ENCODE measurements around the gene CHI3L1. TPM values are rescaled to one million over a fixed set of nuclear protein-coding genes. Genes with fewer than 3 reads are reported as not detected.

CHI3L1 gene
- total RNA-seq, 4 donors from 2014 or later, result 2.9 to 23.2 TPM; not detected in 2

GRCh38 chr1:203165101-203165799, 21.3 kb downstream of the CHI3L1 start:
- no peaks in the 10 kb centered on the region for H3K36me3 ChIP-seq
- in situ Hi-C loops (cut with MboI; ENCODE audit: low pct_ligation_motif_present in 1 of 4, low pct_unique_long_range_greater_than_20kb in 1 of 4, low sequenced_read_pairs in 3 of 4), result no loop called here
- no peak for DNase-seq
- H3K4me3 ChIP-seq, result no peak overlapping the region
- TF ChIP-seq CTCF (IDR thresholded peaks at IDR 0.05) (no peak), POLR2A (IDR thresholded peaks at IDR 0.05) (no peak), EP300 (IDR thresholded peaks at IDR 0.05; ENCODE audit: low read depth) (no peak)
- no peaks in the 10 kb centered on the region for H3K27me3 ChIP-seq
- no peaks in the 10 kb centered on the region for H3K9me3 ChIP-seq
- 93 to 94% methylated on average over 10 to 28 of the region's 28 CpGs for WGBS, 2 donors (ENCODE audit: low coverage in 1 of 2)
- intact Hi-C loops (cut with DNase I; ENCODE audit: low total_unique reads), result loop anchor here (5.0 kb wide), 1 partner anchor 1708 kb away; no protein-coding TSS in a partner anchor
- H3K27ac ChIP-seq, result no peak overlapping the region
- peaks cover 0 to 9% (median 4%) of the 10 kb centered on the region in 4 donors for H3K4me1 ChIP-seq

- TF ChIP-seq EP300 (IDR thresholded peaks at IDR 0.05; ENCODE audit: low read depth) (no peak), POLR2A (IDR thresholded peaks at IDR 0.05) (no peak), POLR2AphosphoS5 (IDR thresholded peaks at IDR 0.05) (no peak), CTCF (IDR thresholded peaks at IDR 0.05) (no peak)
- in situ Hi-C loops (cut with MboI; ENCODE audit: low pct_ligation_motif_present in 1 of 4, low pct_unique_long_range_greater_than_20kb in 1 of 4, low sequenced_read_pairs in 3 of 4), result no loop called here
- Histone ChIP-seq H3K9me3 (no peaks in the 10 kb centered on the region), H3K27ac (no peak overlapping the region), H3K4me1 (peaks cover 0 to 9% (median 4%) of the 10 kb centered on the region in 4 donors), H3K36me3 (no peaks in the 10 kb centered on the region), H3K4me3 (no peak overlapping the region), H3K27me3 (no peaks in the 10 kb centered on the region)
- no peak for DNase-seq
- WGBS, 2 donors (ENCODE audit: low coverage in 1 of 2), result 72 to 86% methylated on average over 3 to 7 of the region's 7 CpGs
- intact Hi-C loops (cut with DNase I; ENCODE audit: low total_unique reads), result no loop called here
Observed at GRCh38 chr1:203163891-203164635, 22.4 kb downstream of the CHI3L1 start.

GRCh38 chr1:203162403-203162802, 24.1 kb downstream of the CHI3L1 start:
- TF ChIP-seq POLR2AphosphoS5 (IDR thresholded peaks at IDR 0.05), result no peak
- TF ChIP-seq POLR2A (IDR thresholded peaks at IDR 0.05), result no peak
- TF ChIP-seq EP300 (IDR thresholded peaks at IDR 0.05; ENCODE audit: low read depth), result no peak
- TF ChIP-seq CTCF (IDR thresholded peaks at IDR 0.05), result no peak
- in situ Hi-C loops (cut with MboI; ENCODE audit: low pct_ligation_motif_present in 1 of 4, low pct_unique_long_range_greater_than_20kb in 1 of 4, low sequenced_read_pairs in 3 of 4), result no loop called here
- intact Hi-C loops (cut with DNase I; ENCODE audit: low total_unique reads), result no loop called here
- no peaks in the 10 kb centered on the region for H3K27me3 ChIP-seq
- WGBS, 2 donors (ENCODE audit: low coverage in 1 of 2), result 53% methylated on average over 1 of the region's 1 CpG; no CpG with 5 or more reads in 1 of the 2 donors
- H3K9me3 ChIP-seq, result peaks cover 0 to 5% of the 10 kb centered on the region in 2 donors
- H3K4me3 ChIP-seq, result no peak overlapping the region
- H3K27ac ChIP-seq, result no peak overlapping the region
- no peaks in the 10 kb centered on the region for H3K36me3 ChIP-seq
- no peak for DNase-seq
- H3K4me1 ChIP-seq, result peaks cover 0 to 8% (median 4%) of the 10 kb centered on the region in 4 donors

GRCh38 chr1:203161703-203162102, 24.8 kb downstream of the CHI3L1 start:
- intact Hi-C loops (cut with DNase I; ENCODE audit: low total_unique reads), result no loop called here
- DNase-seq, result no peak
- H3K4me3 ChIP-seq, result no peak overlapping the region
- H3K36me3 ChIP-seq, result no peaks in the 10 kb centered on the region
- H3K9me3 ChIP-seq, result peaks cover 0 to 5% of the 10 kb centered on the region in 2 donors
- TF ChIP-seq CTCF (IDR thresholded peaks at IDR 0.05) (no peak), POLR2A (IDR thresholded peaks at IDR 0.05) (no peak), POLR2AphosphoS5 (IDR thresholded peaks at IDR 0.05) (no peak), EP300 (IDR thresholded peaks at IDR 0.05; ENCODE audit: low read depth) (no peak)
- no peak overlapping the region for H3K27ac ChIP-seq
- in situ Hi-C loops (cut with MboI; ENCODE audit: low pct_ligation_motif_present in 1 of 4, low pct_unique_long_range_greater_than_20kb in 1 of 4, low sequenced_read_pairs in 3 of 4), result no loop called here
- H3K27me3 ChIP-seq, result no peaks in the 10 kb centered on the region
- WGBS, 2 donors (ENCODE audit: low coverage in 1 of 2), result 70 to 92% methylated on average over 2 to 11 of the region's 11 CpGs
- H3K4me1 ChIP-seq, result peaks cover 0 to 4% (median 1%) of the 10 kb centered on the region in 4 donors

Measured in transverse colon (tissue), 4 donors.